ENCODE data around the gene CDKN2B-AS1. TPM values are rescaled to one million over a fixed set of nuclear protein-coding genes. Genes with fewer than 3 reads are reported as not detected.

Gene CDKN2B-AS1
- total and polyA plus RNA-seq, 2 donors from 2014 or later: 0.82 TPM; not detected in 1

GRCh38 chr9:22111954-22112247 is 117.3 kb downstream of the CDKN2B-AS1 start:
- no peak for FAIRE-seq
- Histone ChIP-seq H3K4me1 (ENCODE audit: control insufficient read depth in 2 of 3, insufficient read depth in 2 of 3, low read depth in 1 of 3, low read length in 3 of 3) (no peaks in the 10 kb centered on the region), H3K9ac (ENCODE audit: low read length in 3 of 3) (no peak overlapping the region), H3K27me3 (ENCODE audit: control insufficient read depth, insufficient read depth, low read length) (no peaks in the 10 kb centered on the region), H3K9me3 (ENCODE audit: control insufficient read depth in 2 of 3, insufficient read depth in 1 of 3, low read length in 3 of 3) (no peaks in the 10 kb centered on the region), H3K36me3 (ENCODE audit: control insufficient read depth in 2 of 3, insufficient read depth in 3 of 3, low read length in 3 of 3) (no peaks in the 10 kb centered on the region), H3K27ac (ENCODE audit: low read depth in 2 of 2, low read length in 2 of 2) (no peak overlapping the region), H3K4me3 (ENCODE audit: low read length in 3 of 3) (no peak overlapping the region)
- DNase-seq: no peak
- no peak for TF ChIP-seq CTCF (IDR thresholded peaks at IDR 0.05; ENCODE audit: borderline replicate concordance, extremely low read depth, insufficient read depth)
- intact Hi-C loops (cut with DNase I): no loop called here

GRCh38 chr9:22112870-22113821 is 118.6 kb downstream of the CDKN2B-AS1 start:
- no peak for FAIRE-seq

GRCh38 chr9:22114956-22115355 is 120.4 kb downstream of the CDKN2B-AS1 start:
- no peak for FAIRE-seq
- no peak overlapping the region for H3K9ac ChIP-seq (ENCODE audit: low read length in 3 of 3)
- no peaks in the 10 kb centered on the region for H3K9me3 ChIP-seq (ENCODE audit: control insufficient read depth in 2 of 3, insufficient read depth in 1 of 3, low read length in 3 of 3)
- H3K27me3 ChIP-seq (ENCODE audit: control insufficient read depth, insufficient read depth, low read length): no peaks in the 10 kb centered on the region
- no peak for TF ChIP-seq CTCF (IDR thresholded peaks at IDR 0.05; ENCODE audit: borderline replicate concordance, extremely low read depth, insufficient read depth)
- no peaks in the 10 kb centered on the region for H3K4me1 ChIP-seq (ENCODE audit: control insufficient read depth in 2 of 3, insufficient read depth in 2 of 3, low read depth in 1 of 3, low read length in 3 of 3)
- intact Hi-C loops (cut with DNase I): no loop called here
- DNase-seq: no peak
- no peaks in the 10 kb centered on the region for H3K36me3 ChIP-seq (ENCODE audit: control insufficient read depth in 2 of 3, insufficient read depth in 3 of 3, low read length in 3 of 3)
- no peak overlapping the region for H3K27ac ChIP-seq (ENCODE audit: low read depth in 2 of 2, low read length in 2 of 2)
- H3K4me3 ChIP-seq (ENCODE audit: low read length in 3 of 3): no peak overlapping the region

More at GRCh38 chr9:22112870-22113821, 118.6 kb downstream of the CDKN2B-AS1 start:
- Histone ChIP-seq H3K27me3 (ENCODE audit: control insufficient read depth, insufficient read depth, low read length) (no peaks in the 10 kb centered on the region), H3K9me3 (ENCODE audit: control insufficient read depth in 2 of 3, insufficient read depth in 1 of 3, low read length in 3 of 3) (no peaks in the 10 kb centered on the region), H3K9ac (ENCODE audit: low read length in 3 of 3) (no peak overlapping the region), H3K36me3 (ENCODE audit: control insufficient read depth in 2 of 3, insufficient read depth in 3 of 3, low read length in 3 of 3) (no peaks in the 10 kb centered on the region), H3K27ac (ENCODE audit: low read depth in 2 of 2, low read length in 2 of 2) (no peak overlapping the region), H3K4me1 (ENCODE audit: control insufficient read depth in 2 of 3, insufficient read depth in 2 of 3, low read depth in 1 of 3, low read length in 3 of 3) (no peaks in the 10 kb centered on the region), H3K4me3 (ENCODE audit: low read length in 3 of 3) (no peak overlapping the region)
- no peak for TF ChIP-seq CTCF (IDR thresholded peaks at IDR 0.05; ENCODE audit: borderline replicate concordance, extremely low read depth, insufficient read depth)
- no peak for DNase-seq
- intact Hi-C loops (cut with DNase I): no loop called here

All from kidney (tissue), 14 donors.